Measurements from ENCODE around the gene AZIN2. TPM values are rescaled to one million over a fixed set of nuclear protein-coding genes. Genes with fewer than 3 reads are reported as not detected.

The AZIN2 gene
- polyA plus RNA-seq, 1 donor from 2014 or later: 0.80 TPM

- Mint-ChIP-seq H3K36me3 (peaks cover 3% of the 10 kb centered on the region), H3K27ac (no peak overlapping the region), H3K4me1 (peaks cover 0 to 7% (median 4%) of the 10 kb centered on the region in 3 donors), H3K4me3 (no peak overlapping the region), H3K27me3 (no peaks in the 10 kb centered on the region), H3K9me3 (no peaks in the 10 kb centered on the region)
These were observed 59.5 kb downstream of the AZIN2 start for GRCh38 chr1:33140153-33141149.

GRCh38 chr1:33141216-33141615 lies 60.3 kb downstream of the AZIN2 start:
- Mint-ChIP-seq H3K4me1 (peaks cover 0 to 4% (median 2%) of the 10 kb centered on the region in 3 donors), H3K4me3 (no peak overlapping the region), H3K9me3 (no peaks in the 10 kb centered on the region), H3K27me3 (no peaks in the 10 kb centered on the region), H3K36me3 (peaks cover 1% of the 10 kb centered on the region), H3K27ac (no peak overlapping the region)

DNA sequence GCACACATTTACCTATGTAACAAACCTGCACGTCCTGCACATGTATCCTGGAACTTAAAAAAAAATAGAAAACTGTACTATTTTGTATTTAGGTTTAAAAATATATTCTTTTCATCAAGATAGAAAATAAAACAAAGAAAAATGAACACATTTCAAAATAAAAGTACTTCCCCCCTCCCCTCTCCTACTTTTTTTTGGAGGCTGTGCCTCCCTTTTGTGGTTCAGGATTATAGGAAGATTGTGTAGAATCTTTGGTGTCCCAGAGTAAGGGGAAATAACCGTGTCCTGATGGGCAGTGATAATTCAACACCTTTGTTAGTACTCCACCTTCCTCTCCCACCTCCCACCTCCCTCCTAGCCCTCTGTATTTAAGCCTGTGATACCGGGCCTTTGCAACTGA lies 60.8 kb downstream of the AZIN2 start:
- Mint-ChIP-seq H3K4me1 (peaks cover 0 to 5% (median 2%) of the 10 kb centered on the region in 3 donors), H3K9me3 (no peaks in the 10 kb centered on the region), H3K4me3 (no peak overlapping the region), H3K36me3 (peaks cover 3% of the 10 kb centered on the region), H3K27me3 (no peaks in the 10 kb centered on the region), H3K27ac (no peak overlapping the region)

DNA sequence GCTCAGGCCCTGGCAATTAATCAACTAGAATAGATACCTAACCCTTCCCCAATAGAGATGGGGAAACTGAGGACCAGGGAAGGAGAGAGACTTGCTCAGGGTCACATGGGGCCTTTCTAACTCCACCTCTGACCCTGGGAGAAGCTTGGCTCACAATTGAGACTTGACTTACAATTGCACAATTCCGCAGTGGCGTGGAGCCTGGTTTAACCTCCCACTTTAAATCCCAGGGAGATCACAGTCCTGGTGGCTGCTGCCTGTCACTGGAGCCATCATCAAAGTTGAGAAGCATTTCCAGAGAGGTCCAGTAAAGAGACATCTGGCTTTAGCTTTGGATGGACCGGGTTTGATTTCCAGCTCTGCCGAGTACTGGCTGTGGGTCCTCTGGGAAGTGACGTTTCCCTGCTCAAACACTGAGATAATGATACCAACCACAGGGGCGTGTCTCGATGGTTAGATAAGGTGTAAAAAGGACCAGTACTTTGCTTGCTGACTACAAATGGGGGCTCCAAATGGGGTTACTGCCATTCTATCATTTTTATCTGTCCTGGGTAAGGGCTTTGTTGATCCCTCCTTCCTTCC lies 61.6 kb downstream of the AZIN2 start:
- Mint-ChIP-seq H3K27ac (no peak overlapping the region), H3K4me1 (peaks cover 0 to 6% (median 2%) of the 10 kb centered on the region in 3 donors)

GRCh38 chr1:33143176-33143575 lies 62.2 kb downstream of the AZIN2 start:
- Mint-ChIP-seq H3K9me3 (no peaks in the 10 kb centered on the region), H3K4me1 (peaks cover 0 to 6% (median 2%) of the 10 kb centered on the region in 3 donors), H3K4me3 (peak overlapping the region in 1 of 4 donors; percentile 72), H3K27ac (no peak overlapping the region), H3K27me3 (no peaks in the 10 kb centered on the region), H3K36me3 (peaks cover 5% of the 10 kb centered on the region)

More for the DNA sequence above, 61.6 kb downstream of the AZIN2 start:
- Mint-ChIP-seq H3K36me3 (peaks cover 5% of the 10 kb centered on the region), H3K9me3 (no peaks in the 10 kb centered on the region), H3K4me3 (no peak overlapping the region), H3K27me3 (no peaks in the 10 kb centered on the region)

GRCh38 chr1:33143698-33144097 lies 62.7 kb downstream of the AZIN2 start:
- Mint-ChIP-seq H3K4me1 (peaks cover 0 to 6% (median 2%) of the 10 kb centered on the region in 3 donors), H3K36me3 (peaks cover 5% of the 10 kb centered on the region), H3K4me3 (no peak overlapping the region), H3K9me3 (no peaks in the 10 kb centered on the region), H3K27me3 (no peaks in the 10 kb centered on the region), H3K27ac (no peak overlapping the region)

- Mint-ChIP-seq H3K4me3 (no peak overlapping the region), H3K4me1 (peaks cover 0 to 6% (median 2%) of the 10 kb centered on the region in 3 donors), H3K36me3 (peaks cover 5% of the 10 kb centered on the region), H3K9me3 (no peaks in the 10 kb centered on the region), H3K27ac (no peak overlapping the region), H3K27me3 (no peaks in the 10 kb centered on the region)
These were observed 65.0 kb downstream of the AZIN2 start for GRCh38 chr1:33146003-33146402.

GRCh38 chr1:33147275-33147996 lies 66.5 kb downstream of the AZIN2 start:
- Mint-ChIP-seq H3K4me3 (no peak overlapping the region), H3K27me3 (no peaks in the 10 kb centered on the region), H3K4me1 (peaks cover 0 to 6% (median 4%) of the 10 kb centered on the region in 3 donors), H3K9me3 (no peaks in the 10 kb centered on the region), H3K27ac (peak overlapping the region in 1 of 3 donors; percentile 73), H3K36me3 (peaks cover 5% of the 10 kb centered on the region)

GRCh38 chr1:33147997-33148314 lies 67.0 kb downstream of the AZIN2 start:
- Mint-ChIP-seq H3K27ac (no peak overlapping the region), H3K4me1 (peaks cover 0 to 7% (median 4%) of the 10 kb centered on the region in 3 donors)

DNA sequence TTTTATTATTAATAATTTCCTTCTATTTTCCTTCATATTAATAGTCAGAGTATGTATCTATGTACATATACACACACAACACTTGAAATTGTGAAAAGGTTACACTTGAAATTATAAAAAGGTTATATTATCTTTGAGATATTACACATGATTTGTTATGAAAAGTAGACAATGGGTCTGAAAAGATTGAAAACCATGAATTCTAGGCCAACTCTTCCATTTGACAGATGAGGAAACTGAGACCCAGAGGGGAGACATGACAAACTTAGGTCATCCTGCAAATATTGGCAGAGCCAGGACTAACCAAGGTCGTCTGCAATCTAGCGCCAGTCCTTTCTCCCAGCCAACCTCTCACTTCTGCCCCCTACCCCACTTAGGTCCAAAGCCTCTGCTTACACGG lies 67.7 kb downstream of the AZIN2 start:
- Mint-ChIP-seq H3K27ac (peak overlapping the region in 1 of 3 donors; percentile 74), H3K9me3 (no peaks in the 10 kb centered on the region), H3K4me3 (no peak overlapping the region), H3K27me3 (no peaks in the 10 kb centered on the region), H3K36me3 (peaks cover 5% of the 10 kb centered on the region), H3K4me1 (peaks cover 0 to 8% (median 4%) of the 10 kb centered on the region in 3 donors)

More at GRCh38 chr1:33147997-33148314, 67.0 kb downstream of the AZIN2 start:
- Mint-ChIP-seq H3K4me3 (no peak overlapping the region), H3K27me3 (no peaks in the 10 kb centered on the region), H3K36me3 (peaks cover 5% of the 10 kb centered on the region), H3K9me3 (no peaks in the 10 kb centered on the region)

- Mint-ChIP-seq H3K9me3 (no peaks in the 10 kb centered on the region), H3K4me3 (no peak overlapping the region), H3K4me1 (peaks cover 5 to 8% (median 6%) of the 10 kb centered on the region in 3 donors), H3K36me3 (peaks cover 7% of the 10 kb centered on the region), H3K27me3 (no peaks in the 10 kb centered on the region), H3K27ac (no peak overlapping the region)
These were observed 68.7 kb downstream of the AZIN2 start for GRCh38 chr1:33149453-33150190.

- peaks cover 7% of the 10 kb centered on the region for H3K36me3 Mint-ChIP-seq
- peak overlapping the region in 1 of 3 donors; percentile 61 for H3K27ac Mint-ChIP-seq
- H3K9me3 Mint-ChIP-seq: no peaks in the 10 kb centered on the region
- H3K4me1 Mint-ChIP-seq: peaks cover 5 to 8% (median 6%) of the 10 kb centered on the region in 3 donors
- H3K27me3 Mint-ChIP-seq: no peaks in the 10 kb centered on the region
- no peak overlapping the region for H3K4me3 Mint-ChIP-seq
These were observed 69.6 kb downstream of the AZIN2 start for GRCh38 chr1:33150522-33150921.

- Mint-ChIP-seq H3K9me3 (no peaks in the 10 kb centered on the region), H3K4me3 (peak overlapping the region in 1 of 4 donors; percentile 45), H3K36me3 (peaks cover 7% of the 10 kb centered on the region), H3K27ac (no peak overlapping the region), H3K27me3 (no peaks in the 10 kb centered on the region), H3K4me1 (peaks cover 5 to 8% (median 6%) of the 10 kb centered on the region in 3 donors)
These were observed 70.2 kb downstream of the AZIN2 start for GRCh38 chr1:33151116-33151515.

DNA sequence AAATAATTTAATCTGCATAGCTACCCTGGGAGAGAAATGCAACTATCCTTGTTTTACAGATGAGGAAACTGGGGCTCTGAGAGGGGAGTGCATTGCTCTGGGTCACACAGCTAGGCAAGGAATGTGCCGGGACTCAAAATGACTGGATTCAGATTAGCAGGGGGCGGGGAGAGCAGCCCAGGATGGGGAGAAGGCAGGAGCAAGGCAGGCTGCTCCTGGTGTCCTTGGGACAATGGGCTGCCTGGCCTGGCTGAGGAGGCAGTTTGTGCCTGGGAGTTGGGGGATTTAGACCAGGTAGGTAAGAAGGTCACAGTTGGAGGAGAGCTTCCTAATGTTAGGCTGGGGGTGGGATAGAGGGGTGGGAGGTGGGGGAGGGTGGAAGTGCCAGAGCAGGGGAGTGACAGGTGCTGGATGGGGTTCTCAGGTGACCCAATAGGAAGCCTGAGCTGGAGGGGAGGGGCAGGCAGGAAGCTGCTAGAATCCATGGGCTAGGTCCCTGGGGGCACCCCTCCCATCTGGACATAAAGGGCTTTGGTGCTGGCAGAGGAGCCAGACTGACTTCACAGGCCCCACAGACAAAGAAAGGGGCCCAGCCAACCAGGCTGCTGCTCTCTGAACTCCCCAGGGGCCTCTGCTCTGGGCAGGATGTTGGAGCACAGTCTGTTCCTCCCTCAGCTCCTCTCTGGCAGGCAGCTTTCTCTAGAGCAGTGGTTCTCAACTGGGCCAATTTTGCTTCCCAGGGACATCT lies 71.9 kb downstream of the AZIN2 start:
- no peaks in the 10 kb centered on the region for H3K27me3 Mint-ChIP-seq
- H3K27ac Mint-ChIP-seq: no peak overlapping the region
- H3K4me1 Mint-ChIP-seq: peaks cover 5 to 6% (median 6%) of the 10 kb centered on the region in 3 donors
- no peaks in the 10 kb centered on the region for H3K9me3 Mint-ChIP-seq
- peaks cover 2% of the 10 kb centered on the region for H3K36me3 Mint-ChIP-seq
- H3K4me3 Mint-ChIP-seq: no peak overlapping the region

Data from IgD-negative memory B cell (primary cell).